GOT3 (cell line): ENCODE measurements around the gene ELMO2.

Source experiments
- DNase-seq: peaks from one replicate; lab custom pipeline; 2025; ENCODE audit warnings: mixed read lengths; lab: John Stamatoyannopoulos, UW

Gene ELMO2

DNA sequence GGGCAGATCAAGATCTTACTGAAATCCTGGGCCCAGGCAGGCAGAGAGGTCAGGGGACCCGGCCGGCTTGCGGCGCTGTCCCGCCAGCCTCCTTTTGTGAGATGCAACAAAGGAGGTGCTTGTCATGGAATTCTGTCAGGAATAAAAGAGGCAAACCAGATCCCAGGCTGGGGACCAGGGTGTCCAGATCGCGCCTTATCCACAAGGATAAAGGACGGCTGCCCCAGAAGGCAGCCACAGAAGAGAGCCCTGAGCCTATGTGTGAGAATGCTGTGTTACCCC, 55.5 kb downstream of the ELMO2 start:
- DNase-seq = no peak

DNA sequence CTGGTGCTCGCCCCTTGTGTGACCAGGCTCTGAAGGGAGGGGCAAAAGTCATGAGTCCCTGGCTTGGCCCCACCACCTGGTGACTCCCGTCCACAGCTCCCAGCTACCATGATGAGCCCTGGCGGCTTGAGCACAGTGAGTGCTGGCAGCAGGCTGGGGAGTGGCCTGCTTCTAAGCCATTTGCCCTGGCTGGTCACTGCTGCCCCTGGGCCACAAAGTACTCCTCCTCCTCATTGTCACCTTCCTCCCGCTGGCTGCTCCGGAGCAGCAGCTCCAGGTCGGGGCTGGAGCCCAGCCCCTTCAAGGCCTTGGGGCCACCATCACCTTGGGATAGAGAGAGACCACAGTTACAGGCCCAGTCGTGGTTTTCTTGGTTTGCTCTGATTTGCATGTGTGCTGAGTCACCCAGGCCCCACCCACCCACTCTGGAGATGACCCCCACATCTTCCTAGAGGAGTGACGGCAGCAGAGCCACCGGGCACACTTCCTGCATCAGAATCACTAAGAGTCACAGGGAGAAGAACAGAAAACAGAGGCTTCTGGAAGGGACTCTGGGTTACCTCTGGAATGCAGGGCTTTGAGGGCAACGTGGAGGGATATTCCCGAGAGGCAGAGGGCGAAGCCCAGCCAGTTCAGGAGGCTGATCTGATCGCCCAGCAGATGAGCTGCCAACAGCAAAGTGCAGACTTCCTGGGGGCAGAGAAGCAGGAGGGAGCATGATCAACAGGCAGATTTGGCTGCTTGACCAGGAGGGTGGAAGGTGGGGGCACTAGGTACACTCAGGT, 56.0 kb downstream of the ELMO2 start:
- no peak for DNase-seq

DNA sequence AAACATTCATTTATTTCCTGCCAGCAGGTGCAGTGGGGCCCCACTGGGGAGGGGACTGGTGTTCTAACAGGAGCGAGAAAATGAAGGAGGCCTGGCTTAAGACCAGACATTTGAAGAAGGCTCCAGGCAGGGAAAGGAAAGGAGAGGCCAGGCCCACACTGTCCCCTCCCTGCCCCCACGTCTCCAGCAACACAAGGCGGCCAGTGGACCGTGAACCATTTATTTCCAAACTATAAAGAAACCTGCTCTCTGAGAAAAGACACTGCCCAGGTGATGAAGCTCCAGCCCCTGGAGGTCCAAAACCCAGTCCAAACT, 56.7 kb downstream of the ELMO2 start:
- DNase-seq = no peak

GRCh38 chr20:46349035-46349741, 57.2 kb downstream of the ELMO2 start:
- no peak for DNase-seq

DNA sequence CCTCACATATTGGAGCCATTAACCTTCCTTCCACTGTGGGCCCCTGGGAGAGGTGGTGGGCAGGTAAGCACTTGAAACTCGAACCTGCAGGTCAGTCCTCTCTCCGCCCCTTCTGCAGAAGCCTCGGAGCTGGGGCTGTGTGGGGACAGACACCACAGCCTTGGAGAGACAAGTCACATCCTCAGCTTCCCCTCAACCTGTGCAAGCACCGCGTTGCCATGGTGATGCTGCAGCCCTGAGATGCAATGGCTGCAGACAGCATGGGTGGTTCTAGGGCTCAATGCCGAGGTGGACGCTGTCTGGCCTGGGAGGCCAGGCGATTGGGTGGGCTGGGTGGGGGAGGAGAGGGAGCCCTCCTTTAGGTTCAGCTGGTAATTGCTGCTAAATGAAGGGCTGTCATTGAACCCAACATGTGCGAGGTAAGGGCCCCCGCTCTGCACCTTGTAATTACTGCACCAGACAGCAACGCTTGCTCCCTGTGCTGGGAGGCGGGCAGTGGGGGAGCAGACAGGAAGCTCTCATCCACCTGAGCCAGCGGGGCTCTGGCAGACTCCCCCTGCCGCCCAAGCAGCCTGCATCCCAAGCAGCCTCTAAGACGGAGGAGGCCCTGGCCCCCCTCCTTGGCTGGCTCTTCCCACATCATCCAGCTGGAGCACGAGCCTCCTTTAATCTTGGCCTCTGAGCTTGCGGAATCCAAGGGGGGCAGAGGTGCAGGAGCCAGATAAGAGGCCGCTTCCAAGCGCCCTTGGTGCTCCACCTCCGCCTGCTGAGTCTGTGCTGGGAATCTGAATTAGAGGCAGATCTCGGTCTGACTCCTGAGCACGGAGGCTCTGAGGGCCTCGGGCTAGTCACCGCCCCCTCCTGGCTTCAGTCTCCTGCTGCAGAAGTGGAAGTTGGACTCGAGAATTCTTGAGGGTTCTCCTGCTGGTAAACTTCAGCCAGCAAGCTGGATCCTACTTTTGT, 58.3 kb downstream of the ELMO2 start:
- DNase-seq = no peak

DNA sequence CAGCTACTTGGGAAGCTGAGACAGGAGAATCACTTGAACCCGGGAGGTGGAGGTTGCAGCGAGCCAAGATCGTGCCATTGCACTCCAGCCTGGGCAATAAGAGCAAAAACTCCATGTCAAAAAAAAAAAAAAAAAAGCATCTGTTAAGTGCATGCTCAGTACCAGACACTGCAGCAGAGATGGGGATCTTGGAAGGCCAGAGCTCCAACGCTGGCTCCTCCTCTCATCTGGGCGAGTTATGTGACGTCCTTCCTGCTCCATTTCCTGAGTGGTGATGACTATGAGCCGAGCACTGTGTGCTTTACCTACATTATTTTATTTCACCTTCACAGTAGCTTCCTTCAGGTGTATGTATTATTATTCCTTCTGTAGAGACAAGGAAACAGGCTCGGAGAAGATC, 59.6 kb downstream of the ELMO2 start:
- DNase-seq = no peak

DNA sequence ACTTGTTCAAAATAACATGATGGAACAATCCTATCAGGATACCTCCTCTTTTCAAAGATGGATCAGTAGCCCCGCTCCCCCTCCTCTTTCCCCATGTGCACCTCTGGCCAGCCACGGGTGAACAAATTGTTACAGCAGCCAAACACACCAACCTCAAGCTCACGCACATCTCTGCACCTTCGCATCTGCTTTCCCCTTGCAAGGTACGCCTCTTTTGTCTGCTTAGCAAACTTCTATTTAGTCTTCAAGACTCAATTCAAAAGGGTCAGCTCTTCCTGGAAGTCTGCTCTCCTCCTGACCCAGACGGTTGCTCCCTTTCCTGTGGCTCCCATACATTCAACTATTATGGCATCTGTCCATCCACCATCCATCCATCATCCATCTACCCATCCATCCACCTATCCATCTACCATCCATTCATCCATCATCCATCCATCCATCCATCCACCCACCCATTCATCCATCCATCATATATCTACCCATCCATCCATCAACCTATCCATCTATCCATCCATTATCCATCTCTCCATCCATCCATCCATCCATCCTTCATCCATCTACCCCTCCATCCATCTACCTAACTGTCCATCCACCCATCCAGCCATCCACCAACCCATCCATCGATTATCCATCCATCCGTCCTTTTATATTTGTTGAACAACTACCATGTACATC, 61.8 kb downstream of the ELMO2 start:
- DNase-seq = no peak

DNA sequence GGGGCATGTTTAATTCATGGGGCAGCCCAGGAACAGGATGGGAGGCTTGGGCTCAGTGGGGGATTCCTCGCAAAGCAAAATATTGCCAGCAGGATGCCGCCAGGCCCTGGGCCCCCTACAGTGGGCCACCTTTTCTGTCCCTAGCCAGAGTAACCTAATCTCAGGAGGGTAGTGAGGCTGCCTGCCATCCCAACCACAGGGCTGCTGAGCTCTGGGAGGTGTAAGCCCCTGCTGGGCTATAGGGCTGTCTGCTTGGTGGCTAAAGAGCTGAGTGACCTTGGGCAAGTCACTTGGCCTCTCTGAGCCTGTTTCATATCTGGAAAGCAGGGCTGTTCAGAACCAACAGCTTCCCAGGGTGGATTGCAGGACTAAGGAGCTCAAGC, 62.4 kb downstream of the ELMO2 start:
- DNase-seq = no peak

DNA sequence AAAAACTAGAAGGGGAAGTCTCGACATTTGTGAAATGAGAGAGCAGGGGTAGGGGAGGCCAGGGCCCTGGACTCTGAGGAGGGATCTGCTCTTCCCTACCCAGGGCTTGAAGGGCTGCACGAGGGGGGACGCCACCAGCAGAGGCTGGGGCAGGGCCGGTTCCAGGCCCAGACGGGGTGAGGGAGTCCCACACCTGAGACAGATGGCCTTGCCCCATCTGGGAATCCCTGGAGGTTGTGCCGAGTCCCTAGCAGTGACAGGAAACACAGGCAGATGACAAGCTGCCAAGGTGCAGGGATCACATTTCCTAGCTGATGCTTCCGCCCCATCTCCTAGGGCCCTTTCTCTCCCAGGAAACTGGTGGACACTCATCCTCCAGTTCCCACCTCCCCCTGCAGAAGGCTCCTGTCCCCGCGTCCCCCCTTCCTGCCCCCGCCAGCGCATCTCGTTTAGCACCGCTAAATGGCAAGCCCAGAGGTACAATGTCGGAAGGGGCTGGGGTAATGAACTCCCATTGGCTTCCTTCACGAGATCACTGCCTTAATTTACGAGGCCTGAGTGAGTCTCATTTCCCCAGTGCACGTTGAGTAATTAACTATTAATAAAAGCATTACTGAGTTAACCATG, 63.0 kb downstream of the ELMO2 start:
- DNase-seq = no peak

DNA sequence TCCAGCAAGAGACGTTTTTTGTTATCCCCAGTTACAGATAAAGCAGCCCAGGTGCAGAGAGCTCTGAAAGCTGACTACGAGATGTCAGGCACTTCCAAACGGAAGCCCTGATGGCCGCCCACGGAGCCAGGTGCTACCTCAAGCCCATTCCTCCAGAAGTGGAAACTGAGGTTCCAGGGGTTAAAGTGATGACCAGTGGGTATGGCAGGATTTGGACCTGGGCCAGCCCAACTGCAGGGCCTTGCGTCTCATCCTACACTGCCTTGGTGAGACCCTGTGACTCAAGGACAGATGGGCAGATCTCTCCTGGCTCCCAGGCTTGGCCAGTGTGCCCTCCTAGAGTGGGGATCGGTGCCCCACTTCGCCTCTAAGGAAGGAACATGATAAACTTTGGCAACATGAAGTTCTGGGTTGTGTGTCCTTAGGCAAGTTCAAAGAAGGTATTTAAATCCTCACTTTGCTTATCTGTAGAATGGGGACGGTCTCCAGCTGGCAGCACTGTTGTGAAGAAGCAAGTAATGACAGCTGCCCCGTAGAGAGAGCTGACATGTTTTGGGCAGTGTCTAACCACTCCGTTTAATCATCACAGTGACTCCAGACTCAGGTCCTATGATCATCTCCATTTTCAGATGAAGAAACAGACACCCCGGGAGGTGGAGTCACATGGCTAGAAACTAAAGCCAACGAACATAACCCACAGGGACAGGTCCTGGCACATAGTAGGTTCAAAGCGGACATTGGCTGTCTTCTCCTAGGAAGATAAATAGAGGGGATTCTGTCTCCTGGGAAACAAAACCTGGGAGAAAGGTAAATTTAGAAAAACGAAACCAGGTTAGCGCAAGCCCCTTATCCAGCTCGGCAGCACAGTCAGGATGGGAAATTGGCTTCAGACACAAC, 63.7 kb downstream of the ELMO2 start:
- DNase-seq = no peak

DNA sequence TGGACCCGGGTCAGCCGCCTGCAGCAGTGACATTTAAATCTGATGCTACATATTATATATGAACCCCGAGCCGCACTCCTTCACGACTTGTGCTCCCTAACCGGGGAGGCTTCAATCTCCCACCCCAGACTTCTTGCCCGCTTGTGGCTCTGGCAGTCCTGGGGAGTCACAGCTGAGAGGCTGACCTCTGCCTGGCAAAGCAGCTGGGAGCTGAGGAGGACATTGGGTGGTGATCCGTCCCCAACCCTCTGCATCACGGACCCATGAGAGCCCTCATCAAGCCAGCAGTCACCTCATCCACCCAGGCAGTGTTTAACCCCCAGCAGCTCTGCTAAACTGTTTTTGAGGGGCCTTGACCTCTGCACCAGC, 64.4 kb downstream of the ELMO2 start:
- DNase-seq = no peak

- no peak for DNase-seq
These were observed 65.1 kb downstream of the ELMO2 start for GRCh38 chr20:46341074-46342009.

DNA sequence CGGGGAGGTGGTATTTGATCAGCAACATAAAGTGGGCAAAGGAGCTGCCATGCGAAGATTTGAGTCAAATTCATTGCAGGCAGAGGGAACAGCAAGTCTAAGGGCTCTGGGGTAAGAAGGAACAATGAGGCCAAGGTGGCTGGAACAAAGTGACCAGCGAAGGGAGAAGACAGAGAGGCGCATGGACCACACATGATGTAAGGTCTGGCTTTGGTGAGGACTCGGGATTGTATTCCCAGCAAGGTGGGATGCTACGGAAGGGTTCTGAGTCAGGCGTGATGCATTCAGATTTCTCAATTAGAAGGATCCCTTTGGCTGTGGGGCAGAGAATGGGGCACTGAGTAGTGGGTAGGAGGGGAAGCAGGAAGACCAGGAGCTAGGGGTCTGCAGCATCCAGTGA, 67.4 kb downstream of the ELMO2 start:
- DNase-seq = no peak

DNA sequence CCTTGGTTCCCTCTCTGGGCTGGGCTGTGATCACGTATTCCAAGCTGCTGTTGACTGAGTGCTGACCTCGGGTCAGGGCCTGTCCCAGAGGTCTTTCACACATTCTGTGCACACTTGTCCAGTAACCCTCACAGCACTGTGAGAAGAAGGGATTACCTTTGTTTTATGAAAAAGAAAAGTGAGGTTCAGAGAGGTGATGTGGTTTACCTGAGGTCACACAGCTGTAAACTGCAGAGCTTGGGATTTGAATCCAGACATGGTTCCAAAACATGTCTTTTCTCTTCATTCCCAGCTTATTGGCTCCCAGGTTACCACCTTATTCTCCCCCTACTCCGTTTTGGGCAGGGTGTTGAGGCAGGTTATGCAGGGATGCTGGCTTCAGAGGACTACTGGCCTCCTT, 69.7 kb downstream of the ELMO2 start:
- no peak for DNase-seq

DNA sequence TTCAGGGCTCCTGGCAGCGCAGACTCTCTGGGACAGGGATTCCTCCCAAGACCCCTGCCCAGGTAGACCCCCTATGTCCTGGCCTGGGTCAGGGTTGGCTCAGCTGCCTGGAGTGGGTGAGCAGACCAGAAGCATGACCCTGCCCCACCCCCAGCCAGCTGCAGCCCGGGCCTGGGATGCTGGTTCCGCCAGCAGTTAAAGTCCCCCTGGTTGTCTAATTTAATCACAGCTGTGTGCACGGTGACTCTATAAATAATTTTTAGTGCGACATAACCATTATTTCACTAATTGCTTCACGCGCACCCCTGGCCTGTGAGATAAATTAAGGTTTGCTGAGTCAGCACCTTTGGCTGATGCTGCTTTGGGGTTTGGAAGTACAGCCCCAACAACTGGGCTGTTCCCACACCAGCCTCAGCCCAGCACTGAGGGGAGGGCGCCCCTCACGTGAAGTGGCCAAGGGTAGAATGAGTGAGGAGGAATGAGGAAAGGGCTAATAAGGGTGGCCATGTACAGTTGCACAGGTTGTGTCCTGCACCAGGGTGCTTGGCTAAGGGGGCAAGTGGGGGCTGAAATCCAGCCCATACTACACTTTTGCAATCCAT, 72.0 kb downstream of the ELMO2 start:
- no peak for DNase-seq

- no peak for DNase-seq
These were observed 73.0 kb downstream of the ELMO2 start for GRCh38 chr20:46333161-46333991.

DNA sequence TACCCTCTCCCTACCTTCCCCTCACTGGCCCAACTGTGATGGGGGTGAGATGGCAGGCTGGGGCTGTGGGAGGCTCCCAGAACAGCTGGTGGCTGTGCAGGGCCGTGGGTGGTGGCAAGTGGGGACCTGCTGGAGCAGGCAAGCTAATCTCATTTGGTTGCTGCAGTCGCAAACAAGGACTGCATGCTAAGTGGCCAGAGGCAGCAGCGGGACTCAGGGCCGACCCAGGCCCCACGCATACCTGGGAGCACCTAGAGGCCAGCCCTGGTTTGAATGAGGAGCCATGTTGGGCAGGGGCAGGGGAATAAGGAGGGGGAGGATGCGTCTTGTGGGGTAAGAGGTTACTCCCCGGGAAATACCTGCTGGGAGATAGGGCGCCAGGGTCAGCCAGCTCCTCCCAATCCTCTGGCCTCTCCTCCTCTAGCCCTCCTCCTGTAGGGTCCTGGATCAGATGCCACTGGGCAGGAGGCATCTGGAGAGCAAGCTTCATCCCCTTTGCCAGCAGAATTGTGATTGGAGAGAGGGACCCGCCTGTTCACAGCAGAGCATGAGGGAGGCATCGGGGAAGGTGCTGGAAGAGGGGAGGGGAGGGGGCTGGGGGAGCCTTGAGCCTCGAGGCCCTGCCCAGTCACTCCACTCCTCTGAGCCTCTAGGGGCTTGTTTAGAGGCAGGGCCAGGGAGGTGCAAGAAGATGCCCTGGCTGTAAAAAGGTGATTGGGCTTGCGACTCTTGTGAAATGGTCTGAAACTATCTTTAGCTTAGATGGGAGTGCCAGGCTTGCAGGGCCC, 73.8 kb downstream of the ELMO2 start:
- DNase-seq = no peak
